Left ventricle myocardium superior (tissue), 1 donor: Measurements from ENCODE around the gene PEX5L. TPM values are rescaled to one million over a fixed set of nuclear protein-coding genes. Genes with fewer than 3 reads are reported as not detected.
"Not testable (repeated sequence)": the region's sequence is repeated elsewhere in the genome, so short reads cannot be mapped to it uniquely, and the experiment has no call there.

Experiments used
- ATAC-seq: fragments of 200-7000 bp; cut with Tn5 transposase; one replicate; pipeline ENCODE4 v1.9.1; 2020; ENCODE audit warnings: mild to moderate bottlenecking, moderate library complexity
- DNase-seq: peaks from one replicate; pipeline ENCODE4 v3.0.0-alpha.2; 2020
- intact Hi-C: fragments of 100-400 bp; cut with micrococcal nuclease; formaldehyde crosslinking; loops from one replicate; pipeline ENCODE4 v1.11.0; 2022
- total RNA-seq: library from RNA; stranded (reverse); fragmentation: NEBNext Ultra II Directional; extraction: Animal tissue kit (Norgen Biotek cat#: 25700); gene quantifications from one replicate; pipeline ENCODE4 v1.2.1, GENCODE V29; 2021
- donor health status: DM: no; HTN: yes; CAD: no; lungs with severe emphysema.

Gene PEX5L
- total RNA-seq, 1 donor from 2014 or later = 0.57 TPM

GRCh38 chr3:180018543-180018942 is 18.2 kb downstream of the PEX5L start:
- no peak for DNase-seq
- no peak for ATAC-seq
- intact Hi-C loops = no loop called here

GRCh38 chr3:180017846-180018245 is 18.9 kb downstream of the PEX5L start:
- intact Hi-C loops = no loop called here
- DNase-seq (no peak), ATAC-seq (no peak)

DNA sequence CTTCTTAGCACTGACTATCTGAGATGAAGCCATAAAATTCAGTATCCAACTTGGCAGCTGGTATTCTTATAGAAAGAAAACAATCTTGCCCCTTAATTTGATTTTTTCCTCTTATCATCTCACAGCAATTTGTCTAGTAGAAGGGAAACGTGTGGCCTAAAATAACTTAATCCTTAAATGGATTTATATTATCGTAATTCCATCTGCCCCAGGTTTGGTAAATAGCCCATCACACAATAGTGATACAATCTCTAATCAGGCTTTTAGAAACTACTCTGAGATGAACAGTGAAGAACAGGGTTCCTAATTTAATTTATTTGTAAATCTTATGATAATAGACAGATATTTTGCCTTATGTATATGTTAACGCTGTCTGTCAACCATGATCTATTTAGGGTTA is 24.8 kb downstream of the PEX5L start:
- DNase-seq (no peak), ATAC-seq (no peak)
- intact Hi-C loops = no loop called here

DNA sequence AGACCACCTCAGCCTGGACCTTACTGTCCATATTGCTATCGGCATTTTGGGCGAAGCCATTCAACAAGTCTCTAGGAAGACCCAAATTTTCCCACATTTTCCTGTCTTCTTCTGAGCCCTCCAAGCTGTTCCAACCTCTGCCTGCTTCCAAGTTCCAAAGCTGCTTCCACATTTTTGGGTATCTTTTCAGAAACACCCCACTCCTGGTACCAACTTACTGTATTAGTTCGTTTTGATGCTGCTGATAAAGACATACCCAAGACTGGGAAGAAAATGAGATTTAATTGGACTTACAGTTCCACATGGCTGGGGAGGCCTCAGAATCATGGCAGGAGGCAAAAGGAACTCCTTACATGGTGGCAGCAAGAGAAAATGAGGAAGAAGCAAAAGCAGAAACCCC is 28.4 kb downstream of the PEX5L start:
- intact Hi-C loops, ATAC-seq, DNase-seq: not testable (repeated sequence)

GRCh38 chr3:180004542-180004941 is 32.2 kb downstream of the PEX5L start:
- intact Hi-C loops = no loop called here
- DNase-seq (no peak), ATAC-seq (no peak)

GRCh38 chr3:180002006-180002405 is 34.7 kb downstream of the PEX5L start:
- no peak for ATAC-seq

GRCh38 chr3:180000500-180000899 is 36.2 kb downstream of the PEX5L start:
- DNase-seq (no peak), ATAC-seq (no peak)
- intact Hi-C loops = no loop called here

More at GRCh38 chr3:180002006-180002405, 34.7 kb downstream of the PEX5L start:
- DNase-seq = no peak
- intact Hi-C loops = no loop called here

DNA sequence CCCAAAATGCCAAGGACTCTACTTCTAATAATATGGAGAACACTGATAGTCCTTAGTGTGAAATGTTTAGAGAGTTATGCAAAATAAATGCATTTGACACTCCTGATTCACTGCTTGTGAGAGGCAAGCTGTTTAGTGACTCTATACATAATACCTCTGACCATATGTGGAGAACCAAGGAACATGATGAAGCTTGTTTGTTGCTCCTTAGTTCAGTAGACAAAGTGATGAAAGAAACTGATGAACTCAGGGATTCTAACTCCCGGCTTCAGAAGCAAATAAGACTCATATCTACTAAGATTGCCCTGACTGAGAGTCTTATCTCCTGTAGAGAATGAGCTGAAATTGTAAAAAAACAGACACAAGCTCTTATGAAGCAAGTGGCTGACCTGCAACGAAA is 41.3 kb downstream of the PEX5L start:
- intact Hi-C loops = no loop called here
- ATAC-seq = no peak

GRCh38 chr3:179991883-179992282 is 44.9 kb downstream of the PEX5L start:
- intact Hi-C loops = no loop called here
- DNase-seq (no peak), ATAC-seq (no peak)

More for the DNA sequence above, 41.3 kb downstream of the PEX5L start:
- DNase-seq = no peak

DNA sequence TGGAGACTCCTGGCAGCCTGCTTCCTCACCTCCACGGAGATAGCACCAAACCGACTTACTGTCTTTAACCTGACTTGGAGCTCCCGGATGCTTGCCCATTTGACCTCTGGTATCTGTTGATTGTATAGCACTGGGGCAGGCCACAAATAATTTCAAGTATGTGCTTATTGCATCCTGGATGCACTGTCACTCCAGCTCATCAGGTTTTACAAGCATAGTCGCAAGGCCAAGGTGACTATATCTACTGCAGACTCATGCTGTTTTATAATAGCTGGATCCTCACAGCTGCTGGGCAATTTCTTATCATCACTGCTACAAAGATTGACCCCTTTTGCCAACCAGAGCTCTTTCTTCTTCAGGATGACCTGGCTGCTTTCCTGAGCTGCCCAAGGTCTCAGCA is 45.6 kb downstream of the PEX5L start:
- no peak for DNase-seq
- no peak for ATAC-seq
- intact Hi-C loops = no loop called here

DNA sequence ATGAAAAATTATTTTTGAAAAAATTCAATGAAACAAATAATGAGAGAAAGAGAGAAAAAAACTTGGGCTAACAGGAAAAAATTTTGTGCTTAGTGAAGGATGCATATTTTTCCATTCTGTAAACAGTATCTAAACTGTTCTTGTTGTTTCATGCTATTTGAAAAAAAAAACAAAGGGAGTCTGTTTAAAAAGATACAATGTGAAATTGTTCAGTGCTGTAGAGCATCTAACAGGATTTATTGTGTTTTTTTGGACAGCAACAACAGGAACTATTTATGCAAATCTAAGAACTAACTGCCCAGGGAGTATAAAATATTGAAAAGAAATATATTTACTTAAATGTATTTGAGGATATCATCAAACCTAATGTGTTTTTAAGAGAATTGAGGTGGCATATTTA is 55.1 kb downstream of the PEX5L start:
- intact Hi-C loops = no loop called here
- ATAC-seq (no peak), DNase-seq (no peak)

DNA sequence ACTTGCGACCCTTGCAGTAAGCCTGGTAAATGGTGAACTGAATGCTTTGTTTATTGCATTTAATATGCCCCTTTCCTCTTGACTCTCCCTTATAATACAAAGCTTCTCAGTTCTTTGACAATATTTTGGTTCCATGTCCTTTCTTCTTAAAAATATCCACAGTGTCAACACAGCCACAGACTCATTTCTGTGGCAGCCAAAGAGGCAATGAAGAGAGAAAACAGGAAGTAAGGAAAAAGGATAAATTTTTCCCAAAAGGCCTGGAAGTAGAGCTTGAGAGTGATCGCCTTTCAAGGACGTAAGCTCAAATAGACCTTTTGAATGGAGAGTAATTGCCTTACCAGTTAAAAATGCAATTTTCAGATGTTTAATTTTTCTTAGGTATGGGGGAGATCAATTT is 59.4 kb downstream of the PEX5L start:
- intact Hi-C loops = no loop called here
- ATAC-seq = no peak
- no peak for DNase-seq

GRCh38 chr3:179973931-179974361 is 62.8 kb downstream of the PEX5L start:
- intact Hi-C loops = no loop called here
- ATAC-seq = no peak

GRCh38 chr3:179972881-179973423 is 63.8 kb downstream of the PEX5L start:
- intact Hi-C loops = no loop called here
- DNase-seq = no peak
- ATAC-seq = no peak

More at GRCh38 chr3:179973931-179974361, 62.8 kb downstream of the PEX5L start:
- no peak for DNase-seq

DNA sequence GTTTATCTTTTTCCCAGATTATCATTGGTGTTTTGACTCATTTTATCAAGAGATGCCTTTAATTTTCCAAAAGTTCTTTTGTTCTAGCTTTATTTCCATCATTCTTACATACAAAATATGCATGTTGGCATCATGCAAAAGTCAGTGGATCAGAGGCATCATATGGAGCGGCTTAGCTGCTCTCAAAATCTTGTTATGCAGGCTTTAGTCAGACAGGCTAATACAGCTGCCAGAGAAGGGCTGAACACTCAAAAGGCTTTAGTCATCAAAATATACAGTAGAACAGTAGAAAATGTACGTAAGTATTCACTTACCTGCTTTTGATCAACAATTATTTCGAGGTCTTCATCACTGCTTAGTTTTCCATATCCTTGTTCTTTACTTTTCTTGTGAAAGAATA is 65.5 kb downstream of the PEX5L start:
- intact Hi-C loops = no loop called here
- ATAC-seq (no peak), DNase-seq (no peak)

DNA sequence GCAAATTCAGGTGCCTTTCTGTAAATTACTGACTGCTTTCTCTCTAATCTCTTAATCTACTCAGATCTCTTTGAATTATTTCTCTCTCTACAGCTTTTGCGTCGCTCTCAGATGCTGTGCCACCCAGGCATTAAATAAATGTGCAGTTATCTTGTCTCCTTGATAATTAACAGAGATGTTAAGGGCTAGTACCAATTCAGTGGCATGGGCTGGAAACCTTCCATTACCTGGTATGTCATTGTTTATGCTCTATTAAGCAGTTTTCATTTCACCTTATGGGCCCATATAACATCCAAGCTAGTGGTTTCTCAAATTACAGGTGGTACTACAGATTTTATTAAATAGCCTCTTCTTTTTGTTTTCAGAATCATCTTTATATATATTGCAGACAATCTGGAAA is 66.0 kb downstream of the PEX5L start:
- no peak for DNase-seq
- intact Hi-C loops = no loop called here
- ATAC-seq = no peak

DNA sequence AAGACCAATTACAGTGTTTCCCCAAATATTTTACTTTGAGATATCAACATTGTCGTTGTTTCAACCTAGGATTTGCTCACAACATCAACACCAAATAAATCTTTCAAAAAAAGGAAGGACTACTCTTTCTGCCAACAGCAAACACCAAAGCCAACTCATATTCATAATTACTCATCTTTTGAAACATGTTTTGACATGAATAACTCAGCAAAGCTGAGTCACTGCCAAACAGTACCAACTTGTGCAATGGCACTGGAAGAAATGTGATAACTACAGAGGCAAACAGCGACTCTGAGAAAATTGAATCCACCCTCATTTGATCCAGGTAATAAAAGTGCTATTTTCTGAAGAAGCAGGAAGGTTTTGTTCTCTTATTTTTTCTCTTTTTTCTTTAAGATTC is 67.2 kb downstream of the PEX5L start:
- ATAC-seq = no peak
- DNase-seq = no peak
- intact Hi-C loops = no loop called here

DNA sequence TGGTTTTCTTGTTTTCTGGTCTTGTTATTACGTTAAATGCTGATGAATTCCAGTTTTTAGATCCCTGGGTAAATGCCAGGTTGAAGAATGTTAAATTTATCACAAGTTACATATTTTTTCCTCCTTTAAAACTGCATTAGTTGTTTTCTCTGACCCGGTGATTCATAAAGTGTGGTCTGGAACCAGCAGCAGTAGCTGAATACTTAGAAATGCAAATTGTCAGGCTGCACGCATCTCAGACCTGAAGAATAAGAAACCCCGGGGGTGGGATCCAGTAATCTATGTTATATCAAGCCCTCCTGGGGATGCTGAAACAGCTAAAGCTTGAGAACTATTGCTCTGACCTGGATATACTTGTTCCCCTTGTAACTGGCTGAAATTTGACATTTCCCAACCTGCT is 69.1 kb downstream of the PEX5L start:
- intact Hi-C loops = no loop called here
- DNase-seq (no peak), ATAC-seq (no peak)

DNA sequence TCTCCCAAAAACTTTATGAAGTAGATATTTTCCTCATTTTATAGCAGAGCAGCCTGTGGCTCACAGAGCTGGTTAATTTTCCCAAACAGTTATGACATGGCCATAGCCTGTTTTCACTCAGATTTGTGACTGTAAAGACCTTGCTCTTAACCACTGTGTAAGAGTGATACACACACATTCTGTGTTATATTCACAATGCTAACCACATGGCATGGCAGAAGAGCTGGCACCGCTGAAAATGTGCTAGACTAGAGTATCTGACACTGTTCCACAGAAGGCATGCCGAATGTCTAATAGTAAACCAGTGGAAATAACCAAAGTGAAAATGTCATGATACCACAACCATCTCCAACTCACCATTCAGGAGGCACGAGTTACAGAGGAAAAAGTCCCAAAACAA is 71.8 kb downstream of the PEX5L start:
- ATAC-seq = no peak
- intact Hi-C loops = no loop called here
- no peak for DNase-seq

GRCh38 chr3:179962629-179963387 is 73.9 kb downstream of the PEX5L start:
- DNase-seq (no peak), ATAC-seq (no peak)
- intact Hi-C loops = no loop called here

DNA sequence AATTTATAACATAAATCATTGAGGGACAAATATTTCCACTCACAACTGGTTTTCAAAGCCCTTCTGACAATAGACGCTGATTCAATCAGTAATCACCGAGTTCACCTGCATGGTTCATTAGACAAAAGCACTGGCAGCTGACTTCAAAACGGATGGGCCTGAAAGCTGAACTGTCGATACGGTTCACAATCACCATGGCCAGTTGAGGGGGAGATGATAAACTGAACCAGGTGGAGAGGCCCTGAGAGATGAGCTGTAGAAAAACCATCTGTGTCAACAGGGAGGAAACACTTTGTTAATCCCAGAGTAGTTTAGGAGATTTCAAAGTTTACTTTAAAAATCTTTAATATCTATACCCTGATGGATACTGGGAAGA is 75.0 kb downstream of the PEX5L start:
- no peak for DNase-seq
- no peak for ATAC-seq
- intact Hi-C loops = no loop called here
